Thymus (tissue), 11 donors: ENCODE measurements around the gene ITGA7. TPM values are rescaled to one million over a fixed set of nuclear protein-coding genes. Genes with fewer than 3 reads are reported as not detected.

Experiments used
- DNase-seq, 9 donors: peaks; one replicate each; pipeline ENCODE4 v3.0.0-alpha.2; 2013; ENCODE audit warnings: low spot score in 9 of 9, low read depth in 6 of 9, missing footprints in 1 of 9
- H3K27ac ChIP-seq, 2 donors: one replicate each; pipeline ENCODE4 v1.5.1; 2013; ENCODE audit warnings: control low read depth in 1 of 2, low read depth in 1 of 2, low read length in 1 of 2, mild to moderate bottlenecking in 1 of 2, moderate library complexity in 1 of 2
- H3K27me3 ChIP-seq, 2 donors: one replicate each; pipeline ENCODE4 v1.5.1; 2013; ENCODE audit warnings: low read length in 1 of 2; ENCODE audit not compliant: control insufficient read depth in 2 of 2, insufficient read depth in 1 of 2
- H3K36me3 ChIP-seq, 2 donors: one replicate each; pipeline ENCODE4 v1.5.1; 2013; ENCODE audit warnings: low read length in 1 of 2, mild to moderate bottlenecking in 1 of 2, moderate library complexity in 1 of 2; ENCODE audit not compliant: control insufficient read depth in 2 of 2, insufficient read depth in 2 of 2
- H3K4me1 ChIP-seq, 2 donors: one replicate each; pipeline ENCODE4 v1.5.1; 2013; ENCODE audit warnings: low read length in 2 of 2; ENCODE audit not compliant: control insufficient read depth in 2 of 2, insufficient read depth in 2 of 2
- H3K4me3 ChIP-seq, 2 donors: one replicate each; pipeline ENCODE4 v1.5.1; 2013; ENCODE audit warnings: low read length in 2 of 2, control low read depth in 1 of 2, mild to moderate bottlenecking in 1 of 2
- H3K9me3 ChIP-seq, 2 donors: one replicate each; pipeline ENCODE4 v1.5.1; 2013; ENCODE audit warnings: low read length in 1 of 2, mild to moderate bottlenecking in 1 of 2; ENCODE audit not compliant: control insufficient read depth in 2 of 2, insufficient read depth in 1 of 2
- WGBS: extraction: QIAGEN DNeasy Blood & Tissue Kit; methylation state at CpG from one replicate; pipeline ENCODE4 v1.1.7; 2013; 5-methylcytosine and 5-hydroxymethylcytosine counted together
- polyA plus RNA-seq: library from polyadenylated mRNA; stranded (reverse); fragments of 200-250 nt; gene quantifications from one replicate; pipeline ENCODE4 v1.2.3, GENCODE V29; 2013
- total RNA-seq: library from RNA; stranded (reverse); fragments of 120-200 nt; gene quantifications from one replicate; pipeline ENCODE4 v1.2.4, GENCODE V29; 2013
- donor health status: healthy.

ITGA7 gene
- total and polyA plus RNA-seq, 2 donors = 2.8 to 18.7 TPM

DNA sequence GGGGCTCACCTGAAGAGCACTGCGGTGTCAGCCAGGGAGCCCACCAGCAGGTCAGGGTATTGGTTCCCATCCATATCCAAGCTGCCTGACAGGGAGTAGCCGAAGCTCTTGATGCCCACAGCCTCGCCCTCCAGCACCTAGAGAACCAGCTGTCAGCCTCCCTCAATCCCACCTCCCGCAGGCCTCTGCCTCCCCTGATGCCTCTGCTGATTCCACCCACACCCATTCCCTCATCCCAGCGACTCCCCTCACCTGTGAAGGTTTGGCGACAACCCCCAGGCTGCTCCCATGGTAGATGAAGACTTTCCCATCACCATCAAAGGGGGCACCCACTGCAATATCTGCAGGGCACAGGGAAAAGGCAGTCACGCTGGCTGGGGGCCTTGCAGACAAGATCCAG lies 10.0 kb downstream of the ITGA7 start:
- Histone ChIP-seq H3K9me3 (no peaks in the 10 kb centered on the region), H3K27ac (no peak overlapping the region), H3K4me3 (no peak overlapping the region), H3K27me3 (peaks cover 0 to 4% of the 10 kb centered on the region in 2 donors), H3K36me3 (no peaks in the 10 kb centered on the region), H3K4me1 (no peaks in the 10 kb centered on the region)
- no peak for DNase-seq
- 97% methylated on average over 7 of the region's 7 CpGs for WGBS

DNA sequence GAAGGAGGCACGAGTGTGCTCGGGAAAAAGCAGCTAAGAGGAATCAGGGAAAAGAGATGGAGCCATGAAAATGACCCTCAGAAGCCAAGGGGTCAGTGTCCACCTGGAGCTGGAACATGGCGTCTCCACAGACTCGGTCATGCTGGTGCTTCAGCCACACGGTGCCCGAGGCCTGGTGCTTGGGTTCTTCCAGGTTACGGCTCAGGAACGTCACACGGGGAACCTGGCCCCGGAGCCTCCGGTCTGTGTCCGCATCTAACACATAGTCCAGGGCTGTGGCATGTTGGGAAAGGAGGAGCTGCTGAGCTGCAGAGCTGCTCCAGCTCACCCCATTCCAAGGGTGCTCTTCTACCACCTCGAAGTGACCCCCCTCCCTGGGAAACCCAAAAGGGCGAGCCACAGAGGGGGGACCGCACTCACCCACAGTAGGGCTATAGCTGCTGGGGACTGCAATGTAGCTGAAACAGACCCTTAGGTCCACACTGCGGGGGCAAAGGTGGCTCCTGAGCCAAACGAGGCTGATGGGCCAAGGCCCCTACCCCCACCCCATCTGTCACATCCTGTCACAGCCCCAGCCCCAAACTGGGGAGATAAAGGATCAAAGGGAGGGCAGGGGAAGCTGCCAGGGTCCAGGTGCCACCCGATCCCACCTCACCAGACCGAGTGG lies 10.8 kb downstream of the ITGA7 start:
- H3K36me3 ChIP-seq = no peaks in the 10 kb centered on the region
- peaks cover 0 to 4% of the 10 kb centered on the region in 2 donors for H3K27me3 ChIP-seq
- no peaks in the 10 kb centered on the region for H3K9me3 ChIP-seq
- no peak for DNase-seq
- no peak overlapping the region for H3K27ac ChIP-seq
- no peak overlapping the region for H3K4me3 ChIP-seq
- no peaks in the 10 kb centered on the region for H3K4me1 ChIP-seq
- 89% methylated on average over 19 of the region's 19 CpGs for WGBS

DNA sequence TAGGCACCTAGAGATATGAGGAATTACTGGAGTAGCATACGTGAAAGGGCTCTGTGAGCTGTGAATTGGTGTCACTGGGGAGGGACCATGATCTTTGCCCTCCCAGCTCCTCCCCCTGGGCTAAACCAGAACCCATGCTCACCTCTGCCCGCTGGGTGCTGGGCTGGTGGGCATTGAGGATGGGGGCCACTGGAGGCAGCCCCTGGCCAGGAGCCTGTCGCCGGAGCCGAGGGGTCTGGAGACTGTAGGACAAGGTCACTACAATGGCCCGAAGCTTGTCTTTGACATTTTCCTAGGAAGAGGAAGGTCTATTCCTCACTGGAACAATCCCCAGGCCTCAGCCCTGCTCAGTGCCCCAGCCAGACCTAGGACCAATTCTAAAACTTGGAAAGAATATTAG lies 11.6 kb downstream of the ITGA7 start:
- H3K27me3 ChIP-seq = peaks cover 0 to 4% of the 10 kb centered on the region in 2 donors
- H3K4me3 ChIP-seq = no peak overlapping the region
- H3K4me1 ChIP-seq = no peaks in the 10 kb centered on the region
- WGBS = 97% methylated on average over 6 of the region's 6 CpGs
- no peak overlapping the region for H3K27ac ChIP-seq
- H3K36me3 ChIP-seq = no peaks in the 10 kb centered on the region
- DNase-seq = no peak
- H3K9me3 ChIP-seq = no peaks in the 10 kb centered on the region

DNA sequence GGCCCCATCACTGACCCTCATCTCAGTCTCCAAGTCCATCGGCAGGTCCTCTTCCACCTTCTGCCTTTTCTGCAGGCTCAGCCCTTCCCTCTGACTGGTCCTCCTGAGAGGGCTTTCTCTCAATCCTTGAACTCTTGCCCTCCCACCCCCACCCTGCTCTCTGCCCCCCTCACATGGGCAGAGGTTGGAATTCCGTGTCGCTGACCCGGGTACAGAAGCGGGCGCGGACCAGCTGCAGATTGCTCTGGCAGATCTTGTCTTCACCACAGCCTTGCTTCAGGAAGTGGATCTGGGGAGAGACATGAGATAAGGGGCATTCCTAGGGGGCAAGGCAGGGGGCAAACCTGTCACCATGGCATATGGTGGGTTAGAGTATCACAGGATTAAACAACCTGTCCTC lies 12.4 kb downstream of the ITGA7 start:
- no peaks in the 10 kb centered on the region for H3K36me3 ChIP-seq
- H3K4me1 ChIP-seq = no peaks in the 10 kb centered on the region
- no peaks in the 10 kb centered on the region for H3K9me3 ChIP-seq
- no peak overlapping the region for H3K27ac ChIP-seq
- peaks cover 0 to 4% of the 10 kb centered on the region in 2 donors for H3K27me3 ChIP-seq
- H3K4me3 ChIP-seq = no peak overlapping the region
- DNase-seq = no peak
- WGBS = 72% methylated on average over 7 of the region's 7 CpGs

DNA sequence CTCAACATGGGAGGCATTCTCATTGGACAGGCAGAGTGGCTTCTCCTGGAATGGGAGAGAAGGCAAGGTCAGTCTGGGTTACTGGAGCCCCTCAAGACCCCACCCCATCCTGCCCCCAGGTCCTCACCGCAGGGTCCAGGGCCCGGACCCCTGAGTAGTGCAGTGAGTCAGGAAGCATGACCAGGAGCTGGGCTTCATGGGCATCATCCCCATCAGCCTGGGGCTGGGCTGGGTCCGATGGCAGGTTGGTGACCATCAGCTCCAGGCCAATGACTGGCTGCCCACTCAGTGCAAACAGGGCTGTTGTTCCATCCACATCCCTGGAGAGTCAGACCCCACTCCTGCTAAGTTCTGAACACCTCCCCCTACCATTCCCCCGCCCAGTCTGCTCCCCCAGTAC lies 13.1 kb downstream of the ITGA7 start:
- no peak for DNase-seq
- WGBS = 98% methylated on average over 4 of the region's 4 CpGs
- Histone ChIP-seq H3K4me1 (no peaks in the 10 kb centered on the region), H3K36me3 (no peaks in the 10 kb centered on the region), H3K27me3 (peaks cover 0 to 4% of the 10 kb centered on the region in 2 donors), H3K27ac (no peak overlapping the region), H3K4me3 (no peak overlapping the region), H3K9me3 (no peaks in the 10 kb centered on the region)

DNA sequence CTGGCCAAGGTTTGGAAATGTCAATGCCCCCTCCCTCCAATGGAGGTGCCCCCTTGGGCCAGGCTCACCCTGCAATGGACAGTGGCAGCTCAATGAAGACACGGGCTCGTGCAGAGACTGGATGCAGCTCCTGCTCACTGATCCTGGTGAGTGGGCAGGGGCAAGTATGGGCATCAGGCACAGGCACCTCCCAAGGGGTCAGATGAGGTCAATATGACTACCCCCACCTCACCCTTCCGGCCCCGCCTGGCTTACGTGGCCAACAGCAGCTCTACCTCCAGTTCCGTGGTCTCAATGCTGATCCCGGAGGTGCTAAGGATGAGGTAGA lies 13.6 kb downstream of the ITGA7 start:
- Histone ChIP-seq H3K9me3 (no peaks in the 10 kb centered on the region), H3K4me1 (no peaks in the 10 kb centered on the region), H3K27ac (no peak overlapping the region), H3K36me3 (no peaks in the 10 kb centered on the region), H3K4me3 (no peak overlapping the region), H3K27me3 (peaks cover 0 to 4% of the 10 kb centered on the region in 2 donors)
- DNase-seq = no peak
- 99% methylated on average over 7 of the region's 7 CpGs for WGBS

DNA sequence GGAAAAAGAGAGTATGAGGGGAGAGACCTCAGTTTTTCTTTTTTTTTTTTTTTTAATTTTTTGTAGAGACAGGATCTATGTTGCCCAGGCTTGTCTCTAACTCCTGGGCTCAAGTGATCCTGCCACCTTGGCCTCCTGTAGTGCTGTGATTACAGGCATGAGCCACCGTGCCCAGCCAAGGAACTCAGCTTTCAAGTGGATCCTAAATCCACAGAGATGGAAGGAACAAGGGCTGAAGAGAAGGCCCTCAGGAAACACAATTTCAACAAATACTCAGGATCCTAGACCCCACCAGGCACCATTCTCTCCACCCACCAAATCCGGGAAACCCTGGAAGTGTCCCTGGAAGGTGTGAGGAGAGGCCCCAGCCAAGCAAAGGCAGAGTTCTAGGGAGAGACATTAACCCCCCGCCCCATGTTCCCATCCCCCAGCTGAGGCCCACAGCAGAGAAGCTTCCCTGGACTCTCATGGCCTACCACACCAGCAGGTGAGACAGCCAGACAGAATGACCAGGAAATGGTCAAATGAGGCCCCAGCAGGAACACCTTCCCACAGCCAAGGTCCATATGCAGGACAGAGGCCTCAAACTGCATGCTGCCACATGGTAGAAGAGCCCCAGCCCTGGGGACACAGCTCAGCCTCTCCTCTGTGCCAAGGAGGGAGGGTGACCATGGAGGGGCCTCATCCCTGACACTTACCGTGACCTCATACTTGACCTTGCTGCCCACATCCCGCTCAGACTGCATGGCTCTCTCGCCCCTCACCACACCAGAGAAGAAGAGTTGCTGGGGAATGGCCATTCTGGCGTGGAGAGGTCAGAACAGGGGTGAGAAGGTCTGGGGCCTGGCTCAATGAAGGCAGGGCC lies 14.1 kb downstream of the ITGA7 start:
- WGBS = over 99% methylated on average over 7 of the region's 7 CpGs
- Histone ChIP-seq H3K27ac (no peak overlapping the region), H3K36me3 (no peaks in the 10 kb centered on the region), H3K4me1 (no peaks in the 10 kb centered on the region), H3K4me3 (no peak overlapping the region), H3K27me3 (peaks cover 0 to 4% of the 10 kb centered on the region in 2 donors), H3K9me3 (no peaks in the 10 kb centered on the region)
- no peak for DNase-seq

DNA sequence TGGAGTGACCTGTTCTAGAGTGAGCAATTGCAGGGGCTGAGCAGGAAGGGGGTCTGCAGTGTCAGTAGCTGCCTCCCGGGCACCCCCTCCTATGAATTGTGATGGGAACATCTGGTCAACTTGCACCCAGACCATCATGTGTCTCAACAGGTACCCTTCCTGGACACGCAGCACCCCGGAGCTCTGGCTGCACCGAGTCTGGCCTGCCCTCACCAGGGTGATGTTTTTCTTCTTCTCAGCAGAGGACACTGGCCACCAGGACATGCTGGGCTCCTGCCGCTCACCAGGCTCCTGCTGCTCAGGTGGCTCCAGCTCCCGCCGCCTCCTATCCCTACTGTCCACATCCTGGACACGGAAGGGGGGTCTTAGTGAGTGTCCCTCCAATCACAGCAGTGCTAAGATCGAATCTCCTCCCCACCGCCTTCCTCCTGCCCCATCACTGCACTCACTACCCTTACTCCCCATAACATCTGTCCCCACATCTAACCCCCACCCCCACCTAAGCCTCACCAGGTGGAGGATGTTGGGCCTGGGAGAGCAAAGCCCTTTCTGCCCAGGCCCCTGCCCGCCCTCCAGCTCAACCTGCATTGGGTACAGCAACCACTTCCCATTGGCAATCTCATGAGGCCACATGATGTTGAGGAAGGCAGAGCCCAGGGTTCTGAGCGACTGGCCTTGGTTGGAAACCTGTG lies 14.9 kb downstream of the ITGA7 start:
- peaks cover 0 to 3% of the 10 kb centered on the region in 2 donors for H3K27me3 ChIP-seq
- H3K9me3 ChIP-seq = no peaks in the 10 kb centered on the region
- no peaks in the 10 kb centered on the region for H3K4me1 ChIP-seq
- H3K27ac ChIP-seq = no peak overlapping the region
- no peaks in the 10 kb centered on the region for H3K36me3 ChIP-seq
- no peak for DNase-seq
- H3K4me3 ChIP-seq = no peak overlapping the region
- WGBS = 96% methylated on average over 12 of the region's 12 CpGs
